HL-60/S4 treated with retinoic acid at 250 ng/mL for 4 days and 3 days (cell line): ENCODE results near the gene C2CD2.
"Not testable (repeated sequence)": the region's sequence is repeated elsewhere in the genome, so short reads cannot be mapped to it uniquely, and the experiment has no call there.

Source experiments
- in situ Hi-C: fragments of 300-500 bp; cut with MboI; formaldehyde crosslinking; loops from 2 replicates; pipeline ENCODE4 v1.7.0; 2022; ENCODE audit warnings: low sequenced_read_pairs

The C2CD2 gene

DNA sequence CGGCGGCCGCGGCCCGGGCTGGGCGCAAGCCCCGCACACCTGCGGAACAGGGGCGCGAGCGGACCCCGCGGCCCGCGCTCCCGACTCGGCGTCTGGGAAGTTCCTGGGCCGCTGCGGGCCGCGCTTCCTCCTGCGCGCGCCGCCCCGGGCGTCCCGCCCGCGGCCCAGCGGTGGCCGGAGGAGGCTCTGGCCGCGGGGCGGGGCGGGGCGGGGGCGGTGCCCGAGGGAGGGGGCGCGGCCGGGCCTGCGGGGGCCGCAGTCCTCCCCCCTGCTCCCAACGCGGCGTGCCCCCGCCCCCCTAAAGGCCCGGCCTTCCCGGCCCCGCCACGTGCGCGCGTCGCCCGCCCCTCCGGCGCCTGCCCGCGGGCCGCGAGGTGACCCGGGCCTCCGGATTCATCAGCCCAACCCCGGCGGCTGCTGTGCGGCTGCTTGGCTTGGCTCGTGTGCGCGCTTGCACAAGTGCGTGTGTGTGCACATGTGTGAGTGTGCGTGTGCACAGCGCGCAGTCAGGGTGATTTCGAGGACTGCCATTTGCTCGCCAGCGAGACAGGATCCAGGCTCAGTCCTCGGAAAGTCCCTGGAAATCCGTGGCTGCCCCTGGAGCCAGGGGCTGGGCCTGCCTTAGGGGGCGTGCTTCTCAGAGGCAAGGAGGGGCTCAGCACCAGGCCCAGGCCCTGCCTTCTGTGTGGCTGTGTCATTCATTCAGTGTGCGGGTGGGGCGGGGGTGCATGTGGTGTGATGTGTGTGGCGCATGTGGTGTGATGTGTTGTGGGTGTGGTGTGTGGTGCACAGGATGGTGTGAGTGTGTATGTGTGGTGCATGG, at the start of gene C2CD2:
TSS of gene C2CD2 (minus strand) at position 188 of the 823 bp plus-strand sequence. CDS start 370 bp downstream, outside the sequence.
- in situ Hi-C loops: no loop called here

DNA sequence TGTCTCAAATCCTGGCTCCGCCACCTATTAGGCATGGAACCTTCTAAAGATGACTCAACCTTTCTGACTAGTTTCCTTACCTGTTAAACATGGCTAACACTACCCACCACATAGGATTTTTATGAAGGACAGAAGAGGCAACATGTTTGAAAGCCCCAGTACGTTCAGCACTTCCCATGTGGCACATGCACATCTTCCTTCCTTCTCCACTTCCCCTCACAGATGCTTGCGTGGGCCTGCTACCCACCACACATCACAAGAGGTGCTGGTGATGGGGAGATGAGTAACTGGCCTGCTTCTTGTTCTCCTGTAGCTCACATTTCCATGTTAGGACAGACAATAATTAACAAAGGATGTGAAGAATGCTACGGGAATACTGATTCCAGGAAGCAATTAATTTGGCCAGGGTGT, 49.2 kb upstream of the C2CD2 start:
- in situ Hi-C loops: no loop called here

GRCh38 chr21:42002421-42002958, 48.7 kb upstream of the C2CD2 start:
- in situ Hi-C loops: no loop called here

GRCh38 chr21:42001781-42002180, 48.0 kb upstream of the C2CD2 start:
- in situ Hi-C loops: no loop called here

DNA sequence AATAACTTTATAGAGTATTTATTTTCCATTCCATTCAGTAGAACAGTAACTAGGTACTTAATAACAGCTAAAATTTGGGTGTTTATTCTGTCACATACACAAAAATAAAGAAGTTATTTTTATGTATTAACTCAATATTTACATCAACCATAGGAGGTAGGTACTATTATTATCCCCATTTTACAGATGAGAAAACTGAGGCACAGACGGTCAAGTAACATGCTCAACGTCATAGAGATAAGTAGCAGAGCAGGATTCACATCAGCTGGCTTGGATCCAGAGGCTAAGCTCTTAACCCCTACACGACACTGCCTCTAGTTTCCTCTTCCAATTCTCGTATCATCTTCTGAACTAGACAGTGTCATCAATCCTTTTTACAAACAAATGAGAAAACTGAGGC, 47.1 kb upstream of the C2CD2 start:
- in situ Hi-C loops: no loop called here

DNA sequence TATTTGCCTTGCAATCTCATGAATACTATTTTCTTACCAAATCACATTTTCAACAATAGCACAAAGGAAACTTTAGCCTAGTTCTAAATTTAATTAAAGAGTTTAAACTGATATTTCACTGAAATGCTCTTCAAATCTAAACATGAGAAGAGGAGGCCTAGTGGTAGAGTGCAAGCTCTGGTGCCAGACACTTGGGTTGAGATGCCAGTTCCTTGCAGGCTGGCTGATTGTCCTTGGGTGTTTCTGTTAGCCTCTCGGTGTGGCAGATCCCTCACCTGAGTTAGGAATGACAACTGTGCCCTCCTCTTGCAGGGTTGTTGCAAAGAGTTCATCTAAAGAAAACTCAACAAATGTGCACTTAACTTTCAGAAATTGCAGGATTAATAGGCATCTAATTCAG, 43.8 kb upstream of the C2CD2 start:
- in situ Hi-C loops: no loop called here

- in situ Hi-C loops: no loop called here
Measured at GRCh38 chr21:41995577-41995976, 41.8 kb upstream of the C2CD2 start.

DNA sequence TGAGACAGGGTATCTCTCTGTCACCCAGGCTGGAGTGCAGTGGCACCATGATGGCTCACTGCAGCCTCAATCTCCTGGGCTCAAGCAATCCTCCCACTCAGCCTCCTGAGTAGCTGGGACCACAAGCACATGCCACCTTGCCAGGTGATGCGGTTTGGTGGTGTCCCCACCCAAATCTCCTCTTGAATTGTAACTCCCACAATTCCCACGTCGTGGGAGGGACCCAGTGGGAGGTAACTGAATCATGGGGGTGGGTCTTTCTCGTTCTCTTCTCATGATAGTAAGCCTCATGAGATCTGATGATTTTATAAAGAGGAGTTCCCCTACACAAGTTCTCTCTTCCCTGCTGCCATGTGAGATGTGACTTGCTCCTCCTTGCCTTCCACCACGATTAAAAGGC, 40.8 kb upstream of the C2CD2 start:
- in situ Hi-C loops: not testable (repeated sequence)

DNA sequence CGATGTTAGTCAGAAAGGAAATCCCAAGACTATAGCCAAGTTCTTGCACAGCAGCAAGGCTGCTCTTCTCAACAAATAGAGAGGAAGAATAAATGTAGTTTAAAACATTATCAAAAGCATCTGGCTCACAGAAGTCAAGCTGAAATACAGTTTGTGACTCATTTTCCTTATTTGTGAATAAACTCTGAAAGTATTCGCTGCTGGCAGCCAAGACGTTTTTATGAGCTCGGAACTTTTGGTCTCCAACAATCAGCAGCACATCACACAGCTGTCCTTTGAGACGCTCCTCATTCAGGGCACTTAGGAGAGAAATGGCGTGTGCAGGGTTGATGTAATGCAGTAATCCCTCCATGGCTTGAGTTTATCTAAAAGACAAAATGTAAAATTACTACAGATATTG, 39.9 kb upstream of the C2CD2 start:
- in situ Hi-C loops: no loop called here

- in situ Hi-C loops: no loop called here
Measured at GRCh38 chr21:41992576-41992975, 38.8 kb upstream of the C2CD2 start.

DNA sequence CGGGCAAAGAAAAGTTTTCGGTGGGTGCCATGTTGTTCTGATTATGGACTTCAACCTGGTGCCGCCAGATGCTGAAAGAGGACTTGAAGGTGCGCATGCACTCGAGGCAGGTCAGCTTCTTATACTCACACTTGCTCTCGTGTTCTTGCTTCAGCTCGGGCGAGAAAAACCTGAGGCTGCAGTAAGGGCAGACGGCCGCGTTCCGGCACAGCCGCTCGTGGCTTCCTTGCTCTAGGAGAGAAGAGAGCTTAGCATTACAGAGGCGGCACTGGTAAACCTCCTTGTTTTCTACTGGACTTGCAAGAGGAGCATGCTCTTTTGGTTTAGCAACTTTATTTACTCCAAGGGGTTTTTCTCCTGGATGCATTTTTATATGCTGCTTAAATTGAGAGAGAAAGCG, 37.8 kb upstream of the C2CD2 start:
- in situ Hi-C loops: no loop called here

GRCh38 chr21:41989698-41990097, 35.9 kb upstream of the C2CD2 start:
- in situ Hi-C loops: no loop called here

DNA sequence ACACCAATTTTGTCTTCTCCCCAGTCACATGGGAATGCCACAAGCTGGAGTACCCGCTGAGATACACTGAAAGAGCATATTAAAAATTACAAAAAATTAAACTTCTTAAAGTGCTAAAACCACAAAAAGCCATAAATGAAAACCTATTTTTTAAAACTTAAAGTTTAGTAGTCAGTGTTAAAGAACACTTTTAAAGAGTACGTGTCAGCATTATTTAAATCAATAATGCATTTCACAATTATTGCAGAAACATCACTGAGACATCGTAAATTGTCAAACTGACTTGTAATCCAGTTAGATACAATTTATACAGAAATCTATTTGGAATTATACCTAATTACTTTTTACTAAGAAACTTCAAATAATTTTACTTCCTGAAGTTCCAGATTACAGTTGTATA, 33.5 kb upstream of the C2CD2 start:
- in situ Hi-C loops: no loop called here

- in situ Hi-C loops: no loop called here
Measured at GRCh38 chr21:41985662-41986416, 32.0 kb upstream of the C2CD2 start.

DNA sequence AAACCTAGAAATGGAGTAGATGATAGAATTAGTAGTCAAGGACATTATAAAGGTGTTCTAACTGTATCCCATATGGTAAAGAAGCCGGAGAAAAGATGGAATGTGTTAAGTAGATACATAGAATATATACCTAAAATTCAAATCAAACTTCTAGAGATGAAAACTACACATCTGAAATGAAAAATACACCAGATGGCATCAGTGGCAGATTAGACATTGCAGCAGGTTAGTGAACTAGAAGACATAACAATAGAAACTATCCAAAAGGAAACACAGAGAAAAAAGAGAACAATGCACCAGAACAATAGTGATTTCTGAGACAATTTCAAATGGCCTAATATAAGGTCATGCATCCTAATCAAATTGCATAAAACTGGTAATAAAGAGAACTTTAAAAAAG, 29.4 kb upstream of the C2CD2 start:
- in situ Hi-C loops: no loop called here

DNA sequence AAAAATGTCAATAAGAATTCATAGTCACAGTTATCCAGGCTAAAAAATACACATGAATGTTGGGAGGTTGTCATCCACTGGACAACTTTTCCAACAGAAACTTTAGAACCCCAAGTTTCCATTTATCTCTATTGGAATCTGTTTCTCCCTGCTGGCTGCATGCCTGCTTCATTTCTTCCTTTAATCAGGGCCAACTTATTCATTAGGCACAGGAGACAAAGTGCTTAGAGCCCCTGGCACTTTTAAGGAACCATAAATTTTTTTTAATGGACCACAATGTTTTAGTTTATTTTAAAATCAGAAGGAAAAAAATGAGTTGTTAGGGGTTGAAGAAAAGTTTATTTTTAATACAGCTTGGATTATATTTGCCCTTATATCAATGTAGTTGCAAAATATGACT, 26.7 kb upstream of the C2CD2 start:
- in situ Hi-C loops: no loop called here

GRCh38 chr21:41979751-41980369, 26.0 kb upstream of the C2CD2 start:
- in situ Hi-C loops: no loop called here

DNA sequence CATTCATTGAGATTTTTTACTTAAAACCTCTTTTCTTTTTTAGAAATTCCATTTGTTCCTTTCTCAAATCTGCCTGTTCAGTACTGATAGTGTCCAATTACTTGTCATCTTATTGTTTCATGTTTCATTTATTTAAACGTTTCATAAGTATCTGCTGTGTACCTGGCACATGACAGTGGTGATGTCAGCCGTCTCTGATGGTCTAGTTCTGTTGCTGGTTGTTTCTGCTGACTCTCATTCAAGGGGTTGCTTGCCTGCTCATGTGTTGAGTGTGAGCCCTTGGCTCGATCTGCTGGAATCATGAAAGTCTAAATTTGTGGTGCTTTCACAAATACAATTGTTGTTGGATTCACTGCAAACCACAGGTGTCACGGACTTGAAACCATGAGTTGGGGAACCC, 25.5 kb upstream of the C2CD2 start:
- in situ Hi-C loops: no loop called here

GRCh38 chr21:41977034-41977950, 23.5 kb upstream of the C2CD2 start:
- in situ Hi-C loops: no loop called here

- in situ Hi-C loops: no loop called here
Measured at GRCh38 chr21:41976611-41977010, 22.8 kb upstream of the C2CD2 start.
